HG02798 (cell line): ENCODE results near the gene TACC3.

Source experiments
- ATAC-seq: cut with Tn5 transposase; IDR thresholded peaks from one replicate; pipeline ENCODE4 v1.9.1; 2021; ENCODE audit warnings: mild to moderate bottlenecking; ENCODE audit not compliant: unreplicated experiment, poor library complexity

Gene TACC3

DNA sequence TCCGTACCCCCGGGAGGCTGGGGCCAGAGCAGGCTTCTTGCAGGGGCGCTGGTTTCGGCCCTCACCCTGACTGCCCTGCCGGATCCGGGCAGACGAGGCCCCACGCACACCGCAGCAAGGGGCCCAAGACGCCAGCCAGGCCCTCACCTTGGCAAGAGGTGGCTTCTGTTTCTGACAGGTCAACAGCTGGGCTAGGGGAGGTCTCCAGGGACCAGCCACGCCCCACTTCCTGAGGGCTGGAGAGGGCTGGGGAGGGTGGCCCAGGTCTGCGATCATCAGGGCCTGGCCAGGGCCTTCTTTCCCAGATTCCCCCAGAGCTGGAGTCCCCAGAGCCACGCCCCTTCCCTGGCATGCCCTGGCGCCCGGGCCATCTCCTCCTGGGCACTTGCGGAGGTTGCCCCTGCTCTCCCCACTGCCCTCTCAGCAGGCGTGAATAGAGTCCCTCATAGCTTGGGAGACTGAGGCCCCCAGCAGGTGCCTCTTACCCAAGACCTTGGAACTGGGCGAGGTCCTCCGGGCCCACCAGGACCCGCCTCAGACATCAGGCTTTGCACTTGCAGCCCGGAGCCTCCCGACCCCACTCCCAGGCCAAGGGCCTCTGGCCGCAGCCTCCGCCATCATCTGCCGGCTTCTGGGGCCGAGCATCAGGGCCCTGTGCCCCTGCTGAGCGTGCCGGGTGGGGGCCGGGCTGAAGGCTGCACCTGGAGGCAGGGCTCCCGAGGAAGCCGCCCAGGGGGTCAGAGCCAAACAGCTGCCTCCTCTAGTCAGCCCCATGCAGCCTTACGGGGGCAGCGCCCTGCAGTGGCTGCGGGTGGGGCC is 65.4 kb downstream of the TACC3 start:
- ATAC-seq: no peak

DNA sequence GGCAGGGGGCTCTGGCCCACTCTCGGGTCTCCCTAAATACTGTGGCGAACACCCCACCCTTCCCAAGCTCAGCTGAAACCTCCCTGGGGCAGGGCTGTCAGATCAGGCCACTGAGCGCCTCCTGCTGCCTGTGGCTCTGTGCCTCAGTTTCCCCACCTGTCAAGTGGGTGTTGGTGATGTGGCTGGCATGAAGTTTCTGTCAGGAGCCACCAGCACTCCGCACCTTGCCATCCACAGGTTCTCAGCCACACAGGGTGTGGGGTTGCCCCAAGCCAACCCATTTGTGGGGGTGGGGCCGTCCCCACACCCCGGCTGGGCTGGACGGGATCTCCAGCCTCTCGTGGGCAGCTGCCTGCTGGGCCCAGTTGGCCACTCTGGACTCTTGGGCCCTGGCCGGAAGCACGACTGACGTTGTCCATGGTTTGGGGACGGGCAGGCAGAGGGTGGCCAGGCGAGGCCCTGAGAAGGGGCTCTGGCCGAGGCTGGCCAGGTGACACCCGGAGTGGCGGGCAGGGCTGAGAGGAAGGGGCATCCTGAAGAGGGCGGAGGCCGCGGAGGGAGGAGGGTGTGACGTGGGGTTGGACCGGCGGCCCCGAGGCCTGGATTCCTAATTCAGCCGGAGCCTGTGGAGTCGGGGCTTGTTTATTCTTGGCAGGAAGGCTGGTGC is 66.2 kb downstream of the TACC3 start:
- no peak for ATAC-seq

DNA sequence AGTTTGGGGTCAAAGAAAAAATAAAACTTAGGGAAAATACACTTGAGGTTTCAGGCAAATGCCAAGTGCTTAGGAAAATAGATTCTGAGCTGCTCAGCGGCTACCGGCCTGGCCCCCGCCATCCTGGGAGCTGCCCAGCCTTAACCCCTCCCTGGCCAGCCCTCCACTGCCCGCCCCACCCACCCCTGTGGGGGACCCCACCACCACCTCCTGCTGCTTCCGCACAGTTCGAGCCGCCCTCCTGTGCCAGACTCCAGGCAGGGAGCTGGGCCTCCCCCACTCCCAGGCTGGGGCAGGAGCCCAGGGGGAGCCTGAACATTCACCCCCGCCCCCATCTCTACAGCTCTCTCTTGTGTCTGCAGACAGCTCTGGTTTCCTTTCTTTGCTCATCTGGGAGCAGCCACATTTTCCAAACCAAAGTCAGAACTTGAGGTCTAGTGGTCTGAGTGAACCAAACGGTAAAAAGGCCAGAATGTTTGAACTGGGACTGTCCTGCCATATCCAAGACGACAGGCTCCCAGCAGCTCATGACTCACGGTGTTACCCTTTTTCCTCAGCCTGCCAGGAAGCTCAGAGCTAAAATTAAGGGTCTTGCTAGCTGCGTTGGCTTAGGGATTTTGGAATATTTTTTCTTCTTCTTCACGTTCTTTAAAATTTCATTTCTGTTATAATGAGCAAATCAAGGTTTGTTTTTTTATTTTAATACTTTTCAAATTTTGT is 67.1 kb downstream of the TACC3 start:
- ATAC-seq: no peak

DNA sequence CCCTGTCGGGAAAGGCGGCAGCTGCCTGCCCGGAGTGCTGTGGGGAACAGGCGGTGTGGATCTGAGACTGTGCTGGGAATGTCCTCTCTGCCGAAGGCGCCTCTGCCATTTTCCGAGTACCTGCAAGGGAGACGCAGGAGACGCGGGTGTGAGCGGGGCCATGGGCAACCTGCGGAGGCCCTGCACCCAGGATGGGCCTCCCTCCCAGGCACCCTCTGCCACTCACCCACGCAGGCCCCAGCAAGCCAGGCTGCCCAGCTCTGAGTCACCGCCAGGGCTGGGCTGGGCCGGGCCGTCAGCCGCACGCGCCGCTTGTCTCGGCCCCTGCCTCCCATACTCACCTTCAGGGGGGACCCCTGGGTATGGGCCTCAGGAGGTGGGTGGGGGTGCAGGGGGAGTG is 68.2 kb downstream of the TACC3 start:
- no peak for ATAC-seq

DNA sequence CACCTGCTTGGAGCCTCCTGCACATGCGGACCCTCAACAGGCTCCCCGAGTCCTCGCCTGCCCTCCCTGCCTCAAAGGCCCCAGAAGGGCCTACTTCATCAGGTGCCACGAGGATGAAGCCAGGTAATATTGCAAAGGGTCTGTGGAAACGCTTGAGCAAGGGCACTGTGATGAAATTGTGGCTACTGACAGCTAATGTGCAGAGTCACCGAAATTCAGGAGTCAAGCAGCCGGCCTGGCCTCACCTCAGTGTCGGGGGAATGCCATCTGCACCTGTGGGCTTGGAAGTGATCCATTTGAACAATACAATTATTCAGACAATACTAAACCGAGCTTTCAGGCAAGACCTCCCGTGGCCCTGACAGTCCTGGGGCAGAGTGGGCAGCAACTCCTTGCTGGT is 68.7 kb downstream of the TACC3 start:
- ATAC-seq: no peak

DNA sequence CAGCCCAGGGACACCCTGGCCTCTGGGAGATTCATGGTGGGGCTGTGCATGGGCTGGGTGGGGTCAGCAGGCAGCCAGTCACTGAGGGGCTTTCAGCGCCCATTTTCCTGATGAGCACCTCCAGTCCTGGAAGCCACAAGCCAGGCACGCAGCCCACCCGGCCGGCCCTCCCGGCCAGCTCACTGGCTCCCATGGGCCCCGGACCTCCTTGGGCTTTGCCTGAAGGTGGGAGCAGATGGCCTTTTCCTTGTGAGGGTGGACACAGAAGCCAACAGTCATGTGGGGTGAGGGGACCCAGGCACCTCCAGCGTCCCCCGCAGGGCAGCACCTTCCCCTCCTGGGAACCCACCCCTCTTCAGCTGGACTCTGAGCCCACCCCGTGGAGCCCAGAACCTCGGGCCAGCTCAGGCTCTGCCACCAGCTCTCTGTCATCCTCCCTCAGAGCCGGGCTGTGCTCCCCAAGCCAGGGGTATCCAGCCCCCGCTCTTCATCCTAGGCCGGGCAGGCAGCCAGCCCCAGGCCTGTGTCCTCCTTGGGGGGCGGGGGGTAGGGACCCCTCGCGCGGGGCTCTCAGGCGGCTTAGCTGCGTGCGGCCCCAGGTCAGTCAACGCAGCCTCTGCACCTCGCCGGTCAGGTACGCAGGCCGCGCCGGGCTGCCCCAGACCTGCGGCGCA is 71.0 kb downstream of the TACC3 start:
- no peak for ATAC-seq

DNA sequence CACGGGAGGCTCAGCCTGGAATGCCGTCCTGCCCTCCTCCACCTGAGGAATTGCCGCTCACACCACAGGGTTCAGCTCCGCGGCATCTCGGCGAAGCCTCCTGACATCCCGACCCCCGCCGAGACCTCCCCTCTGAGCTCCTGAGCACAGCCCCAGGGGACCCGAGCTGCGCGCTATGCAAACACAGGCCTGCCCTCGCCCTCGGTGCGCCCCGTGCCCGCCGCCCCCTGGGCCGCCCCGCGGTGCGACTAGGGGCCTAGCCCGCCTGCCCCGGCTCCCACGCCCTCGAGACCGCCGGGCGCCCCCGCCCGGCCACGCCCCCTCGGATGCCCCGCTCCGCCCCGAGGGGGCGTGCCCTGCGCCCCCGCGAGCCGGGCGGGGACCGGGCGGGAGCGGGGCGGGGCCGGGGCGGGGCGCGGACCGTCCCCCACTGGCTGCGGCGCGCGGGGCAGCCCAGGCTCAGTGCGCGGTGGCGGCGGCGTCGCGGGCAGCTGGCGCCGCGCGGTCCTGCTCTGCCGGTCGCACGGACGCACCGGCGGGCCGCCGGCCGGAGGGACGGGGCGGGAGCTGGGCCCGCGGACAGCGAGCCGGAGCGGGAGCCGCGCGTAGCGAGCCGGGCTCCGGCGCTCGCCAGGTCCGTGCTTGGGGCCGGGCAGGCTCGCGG is 71.6 kb downstream of the TACC3 start, which contains the start of gene FGFR3:
TSS of gene FGFR3 (plus strand) at position 462 of the 664 bp plus-strand sequence. CDS start 642 bp downstream, outside the sequence.
- ATAC-seq: peak; percentile 68

DNA sequence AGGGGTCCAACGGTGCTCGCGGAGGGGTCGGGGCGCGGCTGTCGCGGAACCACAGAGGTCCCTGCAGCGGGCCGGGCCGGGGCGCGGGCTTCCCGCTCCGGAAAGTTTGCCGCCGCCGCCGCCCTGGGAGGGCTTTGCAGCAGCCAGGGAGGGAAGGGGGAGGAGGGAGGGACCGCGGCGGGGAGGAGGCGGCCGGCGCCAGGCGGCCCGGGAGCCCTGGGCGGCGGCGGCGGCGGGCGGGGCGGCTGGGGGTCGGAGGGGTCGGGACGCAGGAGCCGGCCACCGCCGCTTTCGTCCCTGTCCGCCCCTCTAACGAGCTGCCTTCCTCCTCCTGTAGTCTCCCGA is 72.1 kb downstream of the TACC3 start:
- ATAC-seq: peak; percentile 19

DNA sequence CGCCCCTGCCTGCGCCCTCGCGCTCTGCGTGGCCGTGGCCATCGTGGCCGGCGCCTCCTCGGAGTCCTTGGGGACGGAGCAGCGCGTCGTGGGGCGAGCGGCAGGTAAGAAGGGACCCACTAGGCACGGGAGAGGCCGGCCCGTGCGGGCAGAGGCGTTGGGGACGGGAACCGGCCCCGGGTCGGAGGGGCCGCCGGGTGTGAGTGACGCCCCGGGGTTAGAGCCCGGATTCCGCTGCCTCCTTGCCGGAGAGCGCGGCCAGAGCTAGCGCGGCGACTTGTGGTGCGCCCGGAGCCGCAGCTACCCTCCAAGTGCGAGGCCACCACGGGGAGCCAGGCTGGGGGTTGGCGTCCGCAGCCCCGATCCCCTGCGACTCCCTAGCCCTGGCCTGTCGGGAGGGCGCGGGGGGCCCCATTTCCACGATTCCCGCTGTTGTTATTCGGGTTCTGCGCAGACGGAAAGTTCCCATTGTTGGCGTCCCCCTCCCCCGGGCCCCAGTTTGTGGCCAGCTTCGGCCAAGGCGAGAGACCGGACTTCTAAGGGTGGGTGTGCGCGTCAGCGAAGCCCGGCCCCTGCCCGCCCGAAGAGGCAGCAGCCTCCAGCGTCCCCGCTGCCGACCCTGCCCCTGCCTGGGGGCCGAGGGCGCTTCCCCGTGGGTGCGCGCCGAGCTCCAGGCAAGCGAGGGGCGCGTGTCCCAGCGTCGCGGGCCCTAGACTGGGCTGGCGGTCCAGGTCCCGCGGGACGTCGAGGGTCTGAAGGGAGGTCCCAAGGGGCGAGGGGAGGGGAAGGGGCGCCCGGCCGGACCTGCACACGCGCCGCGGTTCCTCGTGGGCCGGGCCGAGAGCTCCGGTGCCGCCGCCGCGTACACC is 72.9 kb downstream of the TACC3 start:
- ATAC-seq: no peak
